GM19043 (cell line): Measurements from ENCODE around the gene PLCB4.
"Not testable (repeated sequence)": the region's sequence is repeated elsewhere in the genome, so short reads cannot be mapped to it uniquely, and the experiment has no call there.

Source experiments
- ATAC-seq: cut with Tn5 transposase; IDR thresholded peaks from one replicate; pipeline ENCODE4 v1.9.1; 2021; ENCODE audit warnings: low read depth; ENCODE audit not compliant: unreplicated experiment

The PLCB4 gene

GRCh38 chr20:9139106-9139833 lies 70.4 kb downstream of the PLCB4 start:
- ATAC-seq, result no peak

GRCh38 chr20:9140162-9140760 lies 71.4 kb downstream of the PLCB4 start:
- no peak for ATAC-seq

GRCh38 chr20:9141070-9141469 lies 72.2 kb downstream of the PLCB4 start:
- ATAC-seq, result no peak

- no peak for ATAC-seq
Measured at GRCh38 chr20:9141921-9142320, 73.0 kb downstream of the PLCB4 start.

- no peak for ATAC-seq
Measured at GRCh38 chr20:9142809-9143208, 73.9 kb downstream of the PLCB4 start.

- ATAC-seq, result no peak
Measured at GRCh38 chr20:9143926-9144325, 75.0 kb downstream of the PLCB4 start.

- no peak for ATAC-seq
Measured at GRCh38 chr20:9144643-9145042, 75.8 kb downstream of the PLCB4 start.

- no peak for ATAC-seq
Measured at GRCh38 chr20:9145142-9145541, 76.3 kb downstream of the PLCB4 start.

GRCh38 chr20:9146649-9147048 lies 77.8 kb downstream of the PLCB4 start:
- no peak for ATAC-seq

GRCh38 chr20:9147547-9148024 lies 78.7 kb downstream of the PLCB4 start:
- no peak for ATAC-seq

GRCh38 chr20:9148291-9148690 lies 79.4 kb downstream of the PLCB4 start:
- ATAC-seq, result no peak

- ATAC-seq, result no peak
Measured at GRCh38 chr20:9149087-9149486, 80.2 kb downstream of the PLCB4 start.

- ATAC-seq, result no peak
Measured at GRCh38 chr20:9149796-9150195, 80.9 kb downstream of the PLCB4 start.

GRCh38 chr20:9150679-9151078 lies 81.8 kb downstream of the PLCB4 start:
- ATAC-seq, result no peak

- ATAC-seq, result not testable (repeated sequence)
Measured at GRCh38 chr20:9152139-9152538, 83.3 kb downstream of the PLCB4 start.

- no peak for ATAC-seq
Measured at GRCh38 chr20:9154464-9155024, 85.7 kb downstream of the PLCB4 start.

- ATAC-seq, result no peak
Measured at GRCh38 chr20:9156529-9157280, 87.8 kb downstream of the PLCB4 start.

- no peak for ATAC-seq
Measured at GRCh38 chr20:9160331-9160730, 91.4 kb downstream of the PLCB4 start.

GRCh38 chr20:9160757-9161156 lies 91.9 kb downstream of the PLCB4 start:
- no peak for ATAC-seq

GRCh38 chr20:9161311-9161710 lies 92.4 kb downstream of the PLCB4 start:
- no peak for ATAC-seq

GRCh38 chr20:9163251-9163650 lies 94.4 kb downstream of the PLCB4 start:
- ATAC-seq, result no peak
